GM12878 (cell line): ENCODE measurements around the gene CYP3A4. TPM values are rescaled to one million over a fixed set of nuclear protein-coding genes. Genes with fewer than 3 reads are reported as not detected.

Experiments
- ATAC-seq: fragments of 200-7000 bp; cut with Tn5 transposase; 3 replicates; pipeline ENCODE4 v1.9.1; 2020; ENCODE audit warnings: mild to moderate bottlenecking, moderate library complexity
- BruUV-seq: library from RNA; stranded (reverse); fragments of 400-500 nt; replicated peaks from 2 replicates; lab custom pipeline; 2021; lab: Mats Ljungman, UMichigan
- CTCF ChIA-PET: fragments of 300-600 bp; sonication (Branson Sonifier 250); formaldehyde crosslinking; extraction: SDS; loops from one replicate; lab custom pipeline; 2021; ENCODE audit warnings: inconsistent platforms; lab: Yijun Ruan, JAX
- POLR2A ChIA-PET: fragments of 350-600 bp; formaldehyde crosslinking; extraction: SDS; loops from one replicate; lab custom pipeline; 2021; ENCODE audit warnings: inconsistent platforms; lab: Charles Lee
- RAD21 ChIA-PET: fragments of 300-600 bp; sonication (Branson Sonifier 250); formaldehyde crosslinking; loops from one replicate; lab custom pipeline; 2023; ENCODE audit warnings: antibody characterized with exemption; ENCODE audit not compliant: unreplicated experiment; lab: Charles Lee
- SMC1A ChIA-PET: fragments of 300-600 bp; sonication (Branson Sonifier 250); formaldehyde crosslinking; loops from one replicate; lab custom pipeline; 2023; ENCODE audit not compliant: unreplicated experiment, uncharacterized antibody; lab: Charles Lee
- DNase-seq: peaks from one replicate; pipeline ENCODE4 v3.0.0-alpha.2; 2011; ENCODE audit warnings: low read depth, low spot score
- FAIRE-seq: peaks from 3 replicates; lab custom pipeline; 2011; peaks lifted over from hg19 to GRCh38; lab: Jason Lieb, UNC
- H2AFZ ChIP-seq: 2 replicates; pipeline ENCODE4 v1.6.0; 2011; ENCODE audit warnings: low read depth, low read length, control low read depth; ENCODE audit not compliant: control insufficient read depth
- H3K27ac ChIP-seq: 2 replicates; pipeline ENCODE4 v1.5.1; 2011; ENCODE audit warnings: control low read depth; ENCODE audit not compliant: control insufficient read depth, insufficient read depth
- H3K27me3 ChIP-seq, 2 experiments: replicated peaks in 1 of 2; 2 replicates each; pipeline versions ENCODE4 v1.6.0 to v1.6.1; 2011; ENCODE audit warnings: low read length in 1 of 2; ENCODE audit not compliant: control insufficient read depth in 2 of 2, insufficient read depth in 2 of 2
- H3K36me3 ChIP-seq, 2 experiments: 2 replicates each; pipeline ENCODE4 v1.5.1; 2011; ENCODE audit warnings: low read length in 1 of 2; ENCODE audit not compliant: control insufficient read depth in 2 of 2, insufficient read depth in 2 of 2
- H3K4me1 ChIP-seq: 2 replicates; pipeline ENCODE4 v1.6.1; 2011; ENCODE audit warnings: mild to moderate bottlenecking, low read length, moderate library complexity, mixed read lengths; ENCODE audit not compliant: control insufficient read depth, insufficient read depth
- H3K4me2 ChIP-seq: 2 replicates; pipeline ENCODE4 v1.6.0; 2011; ENCODE audit warnings: control low read depth; ENCODE audit not compliant: control insufficient read depth, insufficient read depth
- H3K4me3 ChIP-seq: fragments of 200-600 bp; sonication (generic); 2 replicates; pipeline ENCODE4 v1.5.1; 2016
- H3K79me2 ChIP-seq: 2 replicates; pipeline ENCODE4 v1.6.0; 2011; ENCODE audit warnings: low read length; ENCODE audit not compliant: control insufficient read depth, insufficient read depth
- H3K9ac ChIP-seq: 2 replicates; pipeline ENCODE4 v1.8.0; 2011; ENCODE audit warnings: low read length, control low read depth, mixed read lengths; ENCODE audit not compliant: control insufficient read depth, insufficient read depth
- H3K9me3 ChIP-seq: replicated peaks from 3 replicates; pipeline ENCODE4 v1.5.1; 2011; ENCODE audit warnings: mild to moderate bottlenecking, low read length; ENCODE audit not compliant: control insufficient read depth, insufficient read depth
- H4K20me1 ChIP-seq: 2 replicates; pipeline ENCODE4 v1.6.0; 2011; ENCODE audit not compliant: control insufficient read depth, insufficient read depth
- CBFB ChIP-seq: IDR thresholded peaks from 2 replicates; pipeline ENCODE4 v1.6.1; 2016; ENCODE audit warnings: antibody characterized with exemption, low read depth
- FOXM1 ChIP-seq: IDR thresholded peaks from 2 replicates; pipeline ENCODE4 v1.6.1; 2012; ENCODE audit warnings: low read depth, mild to moderate bottlenecking, inconsistent platforms, low read length, moderate library complexity
- IKZF2 ChIP-seq, 2 experiments: fragments of 450-650 bp; IDR thresholded peaks; 2 replicates each; pipeline ENCODE4 v1.6.1; 2017; ENCODE audit warnings: mild to moderate bottlenecking in 2 of 2, moderate library complexity in 2 of 2
- JUND ChIP-seq: IDR thresholded peaks from 2 replicates; pipeline ENCODE4 v1.6.1; 2012; ENCODE audit warnings: low read depth, mild to moderate bottlenecking, low read length, improper control_type of control experiment, moderate library complexity
- KLF5 ChIP-seq: fragments of 450-650 bp; IDR thresholded peaks from 2 replicates; pipeline ENCODE4 v1.6.1; 2014; ENCODE audit warnings: mild to moderate bottlenecking; ENCODE audit not compliant: partially characterized antibody
- NFXL1 ChIP-seq: fragments of 450-650 bp; IDR thresholded peaks from 2 replicates; pipeline ENCODE4 v1.6.1; 2017; ENCODE audit warnings: antibody characterized with exemption, mild to moderate bottlenecking, borderline replicate concordance
- NRF1 ChIP-seq: conservative IDR thresholded peaks from 2 replicates; pipeline ENCODE4 v1.6.1; 2011; ENCODE audit warnings: mild to moderate bottlenecking, low read depth, low read length, improper control_type of control experiment
- POU2F2 ChIP-seq: IDR thresholded peaks from 3 replicates; pipeline ENCODE4 v1.6.1; 2011; ENCODE audit warnings: low read depth, mild to moderate bottlenecking, low read length, borderline replicate concordance
- SREBF1 ChIP-seq: IDR thresholded peaks from 2 replicates; pipeline ENCODE4 v1.6.1; 2012; ENCODE audit warnings: mild to moderate bottlenecking, low read length
- TAF1 ChIP-seq: IDR thresholded peaks from 2 replicates; pipeline ENCODE4 v1.6.1; 2011; ENCODE audit warnings: mild to moderate bottlenecking, low read depth, low read length, borderline replicate concordance
- YBX1 ChIP-seq: fragments of 450-650 bp; IDR thresholded peaks from 2 replicates; pipeline ENCODE4 v1.6.1; 2016; ENCODE audit warnings: antibody characterized with exemption
- ZNF274 ChIP-seq: IDR thresholded peaks from one replicate; pipeline ENCODE4 v1.8.0; 2011; ENCODE audit not compliant: insufficient read length, insufficient read depth
- ZNF687 ChIP-seq: fragments of 450-650 bp; IDR thresholded peaks from 2 replicates; pipeline ENCODE4 v1.6.1; 2017; ENCODE audit warnings: mild to moderate bottlenecking, moderate library complexity
- ZSCAN29 ChIP-seq: fragments of 450-650 bp; IDR thresholded peaks from 2 replicates; pipeline ENCODE4 v1.6.1; 2017; ENCODE audit warnings: mild to moderate bottlenecking, moderate library complexity
- WGBS: methylation state at CpG from one replicate; pipeline ENCODE4 v1.1.6; 2016; ENCODE audit warnings: low lambda C conversion rate; ENCODE audit not compliant: insufficient replicate concordance, insufficient coverage; ENCODE audit errors: missing lambda C conversion rate; 5-methylcytosine and 5-hydroxymethylcytosine counted together
- in situ Hi-C: fragments of 300-500 bp; cut with MboI; formaldehyde crosslinking; loops from 9 replicates; pipeline ENCODE4 v1.14.3; 2018; ENCODE audit warnings: mixed read lengths
- intact Hi-C: fragments of 100-400 bp; cut with micrococcal nuclease; formaldehyde crosslinking; loops from one replicate; pipeline ENCODE4 v1.14.2; 2022; ENCODE audit not compliant: unreplicated experiment
- polyA plus RNA-seq, 11 experiments: library from polyadenylated mRNA; depleted of rRNA in 4 of 11; unstranded in 6 of 11; stranded (reverse) in 5 of 11; fragments of >200 nt; fragmentation: Nextera tagmentation in 4 of 11; fragmentation: Illumina TruSeq in 1 of 11; extraction: Ambion mirVana in 4 of 11; extraction: Trizol in 1 of 11; gene quantifications; 1 replicate in 1 of 11; 2 replicates in 10 of 11; pipeline versions ENCODE4 v1.2.1 to v1.2.3, GENCODE V29; 2011 to 2016; ENCODE audit warnings: inconsistent platforms in 2 of 11, missing spikeins in 2 of 11, low read depth in 1 of 11
- total RNA-seq, 4 experiments: library from RNA; depleted of rRNA in 3 of 4; stranded (reverse); fragments of >200 nt in 3 of 4; fragmentation: Illumina TruSeq in 1 of 4; extraction: Trizol in 1 of 4; gene quantifications; 2 replicates each; pipeline versions ENCODE4 v1.2.1 to v1.2.3, GENCODE V29; 2013 to 2021

The CYP3A4 gene
- total and polyA plus RNA-seq, 10 of the 15 experiments (the other 5 are each of a cell fraction or from before 2014, with no cell fraction given) = 0.02 to 0.21 (median 0.04) TPM; not detected in 7

DNA sequence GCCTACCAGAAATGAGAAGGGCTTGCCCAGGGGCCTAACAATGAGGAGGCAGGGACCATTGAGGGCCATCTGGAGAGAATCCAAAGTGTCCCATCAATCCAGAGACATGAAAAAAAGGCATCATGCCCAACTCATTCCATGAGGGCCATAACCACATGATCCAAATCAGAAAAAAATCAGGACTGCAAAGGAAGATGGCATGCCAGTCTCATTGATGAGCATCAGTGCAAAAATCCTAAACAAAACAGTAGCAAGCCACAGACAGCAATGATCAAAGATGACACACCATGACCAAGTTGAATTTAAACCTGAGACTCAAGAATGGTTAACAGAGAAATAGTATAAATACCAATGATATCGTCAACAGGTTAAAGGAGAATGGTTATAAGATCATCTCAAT, 7.0 kb upstream of the CYP3A4 start:
- Histone ChIP-seq H3K27ac (no peak overlapping the region), H3K9ac (no peak overlapping the region), H3K9me3 (peaks cover 3% of the 10 kb centered on the region; the same call in 2 of the 3 replicates), H3K4me3 (no peak overlapping the region), H3K27me3 (no peaks in the 10 kb centered on the region), H4K20me1 (no peaks in the 10 kb centered on the region), H3K36me3 (no peaks in the 10 kb centered on the region), H3K79me2 (no peaks in the 10 kb centered on the region), H3K4me1 (no peaks in the 10 kb centered on the region; the same call in 1 of the 2 replicates), H2AFZ (no peak overlapping the region), H3K4me2 (no peak overlapping the region)
- intact Hi-C loops = no loop called here
- no peak for FAIRE-seq
- ChIA-PET SMC1A (no interaction called here), RAD21 (no interaction called here), POLR2A (no interaction called here), CTCF (interaction anchor here (1.0 kb wide), 1 partner anchor 96 kb away, joined by 3 read pairs; no protein-coding TSS in a partner anchor)
- BruUV-seq = no TSS peak
- WGBS = 18% methylated on average over 1 of the region's 1 CpG
- ATAC-seq = no peak
- TF ChIP-seq NRF1 (no peak), FOXM1 (no peak), NFXL1 (no peak), ZNF274 (no peak), CBFB (no peak), ZNF687 (no peak), YBX1 (no peak), TAF1 (no peak), IKZF2 (IDR thresholded peaks at IDR 0.05) (no peak), JUND (no peak), POU2F2 (no peak), ZSCAN29 (no peak), KLF5 (no peak), SREBF1 (no peak)
- in situ Hi-C loops = no loop called here
- no peak for DNase-seq
